CD8-positive, alpha-beta memory T cell (primary cell): ENCODE measurements around the gene ARAF. TPM values are rescaled to one million over a fixed set of nuclear protein-coding genes. Genes with fewer than 3 reads are reported as not detected.

Source experiments
- CTCF ChIA-PET: fragments of 350-600 bp; sonication (Branson Sonifier 250); formaldehyde crosslinking; loops from one replicate; lab custom pipeline; 2021; ENCODE audit warnings: antibody characterized with exemption; lab: Charles Lee
- POLR2A ChIA-PET: fragments of 350-600 bp; sonication (Branson Sonifier 250); formaldehyde crosslinking; loops from one replicate; lab custom pipeline; 2021; ENCODE audit warnings: antibody characterized with exemption; lab: Charles Lee
- DNase-seq, 5 donors: peaks; one replicate each; pipeline versions ENCODE4 v3.0.0 to v3.0.0-alpha.2; 2020 to 2022; ENCODE audit warnings: mixed read lengths in 1 of 5
- H3K27ac ChIP-seq: one replicate; pipeline ENCODE4 v1.7.0; 2013; ENCODE audit warnings: low read depth, mild to moderate bottlenecking, low read length, moderate library complexity
- H3K27me3 ChIP-seq: 2 replicates; pipeline ENCODE4 v1.7.0; 2013; ENCODE audit warnings: low read length, mild to moderate bottlenecking; ENCODE audit not compliant: insufficient read depth, poor library complexity, severe bottlenecking
- H3K36me3 ChIP-seq: 2 replicates; pipeline ENCODE4 v1.7.0; 2013; ENCODE audit warnings: mild to moderate bottlenecking, low read length, moderate library complexity; ENCODE audit not compliant: insufficient read depth
- H3K4me1 ChIP-seq: 2 replicates; pipeline ENCODE4 v1.7.0; 2013; ENCODE audit warnings: mild to moderate bottlenecking, low read length, moderate library complexity; ENCODE audit not compliant: insufficient read depth
- H3K4me3 ChIP-seq: 2 replicates; pipeline ENCODE4 v1.7.0; 2013; ENCODE audit warnings: mild to moderate bottlenecking, low read length
- H3K9me3 ChIP-seq: 2 replicates; pipeline ENCODE4 v1.7.0; 2013; ENCODE audit warnings: mild to moderate bottlenecking, low read length
- H3K27ac Mint-ChIP-seq, 8 donors: one replicate each; pipeline ENCODE4 v1.8.0; 2020 to 2021; ENCODE audit warnings: mixed read lengths in 8 of 8, mild to moderate bottlenecking in 6 of 8, inconsistent platforms in 3 of 8, moderate library complexity in 3 of 8
- H3K27me3 Mint-ChIP-seq, 2 donors: one replicate each; pipeline ENCODE4 v1.8.0; 2020 to 2021; ENCODE audit warnings: mixed read lengths in 2 of 2, mild to moderate bottlenecking in 1 of 2, moderate library complexity in 1 of 2
- H3K36me3 Mint-ChIP-seq, 3 donors: one replicate each; pipeline ENCODE4 v1.8.0; 2020 to 2021; ENCODE audit warnings: mixed read lengths in 3 of 3, inconsistent platforms in 1 of 3, mild to moderate bottlenecking in 1 of 3
- H3K4me1 Mint-ChIP-seq, 3 donors: one replicate each; pipeline ENCODE4 v1.8.0; 2020 to 2021; ENCODE audit warnings: mixed read lengths in 3 of 3, inconsistent platforms in 1 of 3, mild to moderate bottlenecking in 1 of 3
- H3K4me3 Mint-ChIP-seq, 7 donors: one replicate each; pipeline ENCODE4 v1.8.0; 2020 to 2021; ENCODE audit warnings: mixed read lengths in 7 of 7, mild to moderate bottlenecking in 6 of 7, moderate library complexity in 4 of 7, inconsistent platforms in 2 of 7
- H3K9me3 Mint-ChIP-seq, 5 donors: one replicate each; pipeline ENCODE4 v1.8.0; 2020 to 2022; ENCODE audit warnings: mixed read lengths in 5 of 5, mild to moderate bottlenecking in 3 of 5, moderate library complexity in 2 of 5, inconsistent platforms in 1 of 5
- polyA plus RNA-seq: library from polyadenylated mRNA; unstranded; fragments of 300-500 nt; fragmentation: Illumina TruSeq; gene quantifications from one replicate; pipeline ENCODE4 v1.2.3, GENCODE V29; 2021
- total RNA-seq, 2 experiments: library from RNA; stranded (reverse); gene quantifications; one replicate each; pipeline ENCODE4 v1.2.3, GENCODE V29; 2021

The ARAF gene
- total and polyA plus RNA-seq, 3 experiments from 2014 or later, result 85.0 to 99.4 (median 88.6) TPM

DNA sequence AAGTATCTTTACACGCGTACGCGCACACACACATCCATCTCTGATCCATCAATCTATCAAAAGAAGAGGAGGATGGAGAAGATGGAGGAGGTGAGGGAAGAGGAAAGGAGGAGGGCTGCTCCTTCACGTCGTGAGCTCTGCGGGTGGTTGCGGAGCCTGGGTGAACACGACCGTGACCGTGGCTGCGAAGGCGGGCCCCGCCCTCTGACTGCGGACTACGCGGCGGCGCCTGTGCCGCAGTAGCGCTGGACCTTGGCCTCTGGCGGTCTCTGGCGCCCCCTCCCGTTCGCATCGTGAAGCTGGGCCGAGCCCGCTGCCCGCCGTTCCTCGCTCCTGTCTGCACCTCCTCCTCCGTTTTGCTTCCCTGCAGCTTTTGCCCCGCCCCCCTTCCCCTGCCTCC is 37.7 kb upstream of the ARAF start:
- ChIA-PET CTCF (interaction anchor here (0.6 to 2.1 kb wide), 21 partner anchors 9 to 337 kb away, joined by 3 to 8 read pairs (median 4); no protein-coding TSS in a partner anchor), POLR2A (interaction anchor here (0.6 kb wide), 1 partner anchor 945 kb away, joined by 3 read pairs; no protein-coding TSS in a partner anchor)
- peak overlapping the region in 5 of 8 donors; percentile 37 to 83 (median 58) for H3K27ac Mint-ChIP-seq
- peaks cover 0 to 6% (median 0%) of the 10 kb centered on the region in 3 donors for H3K36me3 Mint-ChIP-seq
- H3K4me3 Mint-ChIP-seq, result peak overlapping the region; percentile 55 to 86 (median 69)
- peak overlapping the region; percentile 45 for H3K4me3 ChIP-seq
- peak; percentile 65 to 79 (median 72) for DNase-seq
- peaks cover 0 to 3% (median 3%) of the 10 kb centered on the region in 3 donors for H3K4me1 Mint-ChIP-seq
- peaks cover 0 to 7% (median 0%) of the 10 kb centered on the region in 5 donors for H3K9me3 Mint-ChIP-seq
- no peaks in the 10 kb centered on the region for H3K27me3 ChIP-seq
- H3K36me3 ChIP-seq, result no peaks in the 10 kb centered on the region
- H3K27me3 Mint-ChIP-seq, result peaks cover 0 to 10% of the 10 kb centered on the region in 2 donors
- no peaks in the 10 kb centered on the region for H3K4me1 ChIP-seq
- no peak overlapping the region for H3K27ac ChIP-seq
- no peaks in the 10 kb centered on the region for H3K9me3 ChIP-seq

DNA sequence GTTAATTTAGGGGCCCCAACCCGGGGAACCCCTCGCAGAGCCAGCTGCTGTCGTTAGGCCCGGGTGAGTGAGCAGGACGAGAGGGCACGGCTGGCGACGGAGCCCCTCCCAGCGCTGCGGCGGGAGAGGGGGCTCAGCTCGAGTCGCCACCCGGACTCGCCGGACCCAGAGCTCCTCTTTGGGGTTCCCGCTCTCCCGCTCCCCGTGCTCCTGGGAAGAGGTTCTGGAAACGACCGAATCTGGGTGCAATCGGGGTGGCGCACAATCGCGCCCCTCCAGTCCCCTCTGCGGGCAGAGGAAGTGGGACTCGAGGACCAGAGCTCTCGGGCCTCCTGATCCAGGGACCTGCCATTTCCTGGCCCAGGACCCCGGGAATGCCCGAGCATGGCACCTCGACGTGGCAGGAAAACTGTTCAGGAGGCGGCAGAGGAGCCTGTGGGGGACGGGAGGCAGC is 37.3 kb upstream of the ARAF start:
- Histone ChIP-seq H3K4me3 (no peak overlapping the region), H3K27ac (no peak overlapping the region), H3K4me1 (no peaks in the 10 kb centered on the region)

DNA sequence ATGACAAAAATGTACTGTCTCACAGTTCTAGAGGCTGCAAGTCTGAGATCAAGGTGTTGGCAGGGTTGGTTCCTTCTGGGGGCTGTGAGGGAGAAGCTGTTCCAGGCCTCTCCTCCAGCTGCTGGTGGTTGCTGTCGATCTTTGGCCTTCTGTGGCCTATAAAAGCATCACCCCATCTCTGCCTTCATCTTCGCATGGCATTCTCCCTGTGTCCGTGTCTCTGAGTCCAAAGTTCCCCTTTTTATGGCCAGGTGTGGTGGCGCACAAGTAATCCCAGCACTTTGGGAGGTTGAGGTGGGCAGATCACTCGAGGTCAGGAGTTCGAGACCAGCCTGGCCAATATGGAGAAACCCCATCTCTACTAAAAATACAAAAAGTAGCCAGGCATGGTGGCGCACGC is 31.5 kb upstream of the ARAF start:
- POLR2A ChIA-PET, result no interaction called here
- H3K4me3 Mint-ChIP-seq, result no peak overlapping the region
- no peak overlapping the region for H3K27ac ChIP-seq
- peaks cover 0 to 1% (median 0%) of the 10 kb centered on the region in 5 donors for H3K9me3 Mint-ChIP-seq
- no peaks in the 10 kb centered on the region for H3K36me3 ChIP-seq
- no peaks in the 10 kb centered on the region for H3K27me3 ChIP-seq
- CTCF ChIA-PET, result no interaction called here
- no peaks in the 10 kb centered on the region for H3K4me1 Mint-ChIP-seq
- no peak overlapping the region for H3K4me3 ChIP-seq
- no peaks in the 10 kb centered on the region for H3K36me3 Mint-ChIP-seq
- H3K27me3 Mint-ChIP-seq, result peaks cover 0 to 11% of the 10 kb centered on the region in 2 donors
- no peaks in the 10 kb centered on the region for H3K4me1 ChIP-seq
- no peak overlapping the region for H3K27ac Mint-ChIP-seq
- DNase-seq, result no peak
- no peaks in the 10 kb centered on the region for H3K9me3 ChIP-seq

More for the DNA sequence above, 37.3 kb upstream of the ARAF start:
- peaks cover 0 to 6% (median 0%) of the 10 kb centered on the region in 3 donors for H3K36me3 Mint-ChIP-seq
- ChIA-PET CTCF (interaction anchor here (0.6 to 2.1 kb wide), 22 partner anchors 9 to 337 kb away, joined by 3 to 8 read pairs (median 4); no protein-coding TSS in a partner anchor), POLR2A (interaction anchor here (0.6 kb wide), 1 partner anchor 945 kb away, joined by 3 read pairs; no protein-coding TSS in a partner anchor)
- H3K27ac Mint-ChIP-seq, result no peak overlapping the region
- peak overlapping the region; percentile 50 to 89 (median 68) for H3K4me3 Mint-ChIP-seq
- H3K27me3 ChIP-seq, result no peaks in the 10 kb centered on the region
- no peaks in the 10 kb centered on the region for H3K9me3 ChIP-seq
- H3K4me1 Mint-ChIP-seq, result peaks cover 0 to 3% (median 3%) of the 10 kb centered on the region in 3 donors
- peaks cover 0 to 7% (median 0%) of the 10 kb centered on the region in 5 donors for H3K9me3 Mint-ChIP-seq
- peaks cover 0 to 9% of the 10 kb centered on the region in 2 donors for H3K27me3 Mint-ChIP-seq
- H3K36me3 ChIP-seq, result no peaks in the 10 kb centered on the region
- no peak for DNase-seq

DNA sequence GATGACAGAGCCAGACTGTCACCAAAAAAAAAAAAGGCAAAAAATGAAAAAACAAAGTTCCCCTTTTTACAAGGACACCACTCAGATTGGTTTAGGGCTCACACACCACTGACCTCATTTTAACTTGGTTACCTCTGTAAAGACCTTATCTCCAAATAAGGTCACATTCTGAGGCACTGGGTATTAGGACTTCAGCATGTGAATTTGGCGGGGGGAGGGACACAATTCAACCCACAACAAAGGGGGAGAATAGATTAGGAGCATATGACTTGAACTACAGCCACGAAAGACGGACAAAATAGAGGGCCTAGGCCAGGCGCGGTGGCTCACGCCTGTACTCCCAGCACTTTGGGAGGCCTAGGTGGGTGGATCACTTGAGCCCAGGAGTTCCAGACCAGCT is 31.0 kb upstream of the ARAF start:
- Histone ChIP-seq H3K9me3 (no peaks in the 10 kb centered on the region), H3K27ac (no peak overlapping the region), H3K4me1 (no peaks in the 10 kb centered on the region), H3K4me3 (no peak overlapping the region), H3K36me3 (no peaks in the 10 kb centered on the region), H3K27me3 (no peaks in the 10 kb centered on the region)
- Mint-ChIP-seq H3K27ac (no peak overlapping the region), H3K4me1 (no peaks in the 10 kb centered on the region), H3K9me3 (peaks cover 0 to 1% (median 0%) of the 10 kb centered on the region in 5 donors), H3K27me3 (peaks cover 0 to 9% of the 10 kb centered on the region in 2 donors), H3K4me3 (no peak overlapping the region), H3K36me3 (no peaks in the 10 kb centered on the region)
- ChIA-PET POLR2A (no interaction called here), CTCF (no interaction called here)
- no peak for DNase-seq

DNA sequence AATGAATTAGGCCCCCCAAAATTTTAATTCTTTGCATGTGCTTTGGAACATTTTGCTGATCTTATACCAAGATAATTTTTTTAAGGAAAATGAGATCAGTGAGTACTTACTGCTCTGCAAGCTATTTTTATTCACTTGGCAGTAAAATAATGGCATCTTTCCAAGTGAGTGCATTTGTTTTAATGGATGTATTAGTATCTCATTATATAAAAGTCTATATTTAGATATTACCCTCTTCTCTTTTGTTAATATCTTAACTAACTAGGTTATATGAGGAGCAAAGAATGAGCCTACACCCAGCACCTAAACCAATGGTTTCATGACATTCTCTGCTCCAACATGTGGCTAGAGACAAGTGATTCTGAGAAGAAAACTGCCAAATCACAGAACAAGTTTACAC is 21.1 kb upstream of the ARAF start:
- no peak overlapping the region for H3K4me3 Mint-ChIP-seq
- ChIA-PET CTCF (no interaction called here), POLR2A (no interaction called here)
- no peaks in the 10 kb centered on the region for H3K4me1 ChIP-seq
- no peak overlapping the region for H3K4me3 ChIP-seq
- H3K27ac Mint-ChIP-seq, result no peak overlapping the region
- H3K9me3 Mint-ChIP-seq, result no peaks in the 10 kb centered on the region
- no peak for DNase-seq
- H3K36me3 Mint-ChIP-seq, result no peaks in the 10 kb centered on the region
- H3K9me3 ChIP-seq, result no peaks in the 10 kb centered on the region
- no peaks in the 10 kb centered on the region for H3K36me3 ChIP-seq
- no peak overlapping the region for H3K27ac ChIP-seq
- H3K27me3 ChIP-seq, result no peaks in the 10 kb centered on the region
- no peaks in the 10 kb centered on the region for H3K4me1 Mint-ChIP-seq
- peaks cover 2 to 11% of the 10 kb centered on the region in 2 donors for H3K27me3 Mint-ChIP-seq

DNA sequence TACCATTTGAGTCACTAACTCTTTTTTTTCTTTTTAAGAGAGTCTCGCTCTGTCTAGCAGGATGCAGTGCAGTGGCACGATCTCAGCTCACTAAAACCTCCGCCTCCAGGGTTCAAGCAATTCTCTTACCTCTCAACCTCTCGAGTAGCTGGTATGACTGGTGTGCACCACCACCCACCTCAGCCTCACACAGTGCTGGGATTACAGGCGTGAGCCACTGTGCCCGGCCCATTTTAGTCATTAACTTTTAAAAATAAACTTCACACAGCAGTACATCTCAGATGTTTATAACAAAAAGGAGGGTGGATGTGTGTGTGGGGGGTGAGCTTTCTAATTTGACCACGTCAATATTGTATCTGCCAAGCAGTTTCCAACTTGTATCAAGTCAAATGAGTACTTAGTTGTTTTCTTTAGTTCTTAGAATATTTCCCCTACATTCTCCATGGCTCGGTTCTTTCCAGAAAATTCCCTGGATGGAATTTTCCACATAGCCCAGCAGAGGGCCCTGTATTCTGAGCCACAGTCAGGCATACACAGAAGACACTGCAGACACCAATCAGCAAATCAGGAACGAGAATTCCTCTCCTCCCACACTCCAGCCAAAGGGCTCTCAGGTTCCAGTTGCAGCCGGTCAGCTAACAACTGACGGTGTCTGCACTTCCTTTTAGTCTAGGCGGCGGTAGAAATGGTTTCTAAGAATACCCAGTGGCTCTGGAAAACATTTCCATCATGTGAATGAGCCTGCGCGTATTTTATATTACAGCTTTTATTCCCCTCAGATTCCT is 20.1 kb upstream of the ARAF start:
- no peak overlapping the region for H3K27ac ChIP-seq
- no peak overlapping the region for H3K4me3 Mint-ChIP-seq
- no peaks in the 10 kb centered on the region for H3K36me3 Mint-ChIP-seq

DNA sequence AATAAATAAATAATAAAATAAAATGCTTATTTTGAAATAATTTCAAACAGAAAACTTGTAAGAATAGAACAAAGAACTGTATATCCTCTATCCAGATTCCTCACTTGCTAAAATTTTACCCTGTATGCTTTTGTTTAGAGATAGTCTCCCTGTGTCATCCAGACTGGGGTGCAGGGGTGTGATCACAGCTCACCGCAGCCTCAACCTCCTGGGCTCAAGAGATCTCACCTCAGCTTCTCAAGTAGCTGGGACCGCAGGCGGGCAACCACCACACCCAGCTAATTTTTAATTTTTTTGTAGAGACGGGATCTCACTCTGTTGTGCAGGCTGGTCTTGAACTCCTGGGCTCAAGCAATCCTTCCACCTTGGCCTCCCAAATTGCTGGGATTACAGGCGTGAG is 17.5 kb upstream of the ARAF start:
- Mint-ChIP-seq H3K9me3 (no peaks in the 10 kb centered on the region), H3K36me3 (no peaks in the 10 kb centered on the region), H3K4me3 (no peak overlapping the region), H3K4me1 (no peaks in the 10 kb centered on the region), H3K27ac (peak overlapping the region in 1 of 8 donors; percentile 73), H3K27me3 (peaks cover 2 to 11% of the 10 kb centered on the region in 2 donors)
- CTCF ChIA-PET, result no interaction called here
- Histone ChIP-seq H3K4me1 (no peaks in the 10 kb centered on the region), H3K27me3 (no peaks in the 10 kb centered on the region), H3K4me3 (no peak overlapping the region), H3K27ac (no peak overlapping the region), H3K36me3 (no peaks in the 10 kb centered on the region), H3K9me3 (no peaks in the 10 kb centered on the region)
- no peak for DNase-seq
- POLR2A ChIA-PET, result no interaction called here

More for the DNA sequence above, 20.1 kb upstream of the ARAF start:
- H3K9me3 Mint-ChIP-seq, result no peaks in the 10 kb centered on the region
- H3K4me1 ChIP-seq, result no peaks in the 10 kb centered on the region
- CTCF ChIA-PET, result no interaction called here
- H3K36me3 ChIP-seq, result no peaks in the 10 kb centered on the region
- H3K27ac Mint-ChIP-seq, result no peak overlapping the region
- H3K27me3 Mint-ChIP-seq, result peaks cover 2 to 11% of the 10 kb centered on the region in 2 donors
- no peak overlapping the region for H3K4me3 ChIP-seq
- H3K9me3 ChIP-seq, result no peaks in the 10 kb centered on the region
- no peaks in the 10 kb centered on the region for H3K27me3 ChIP-seq
- POLR2A ChIA-PET, result no interaction called here
- no peak for DNase-seq
- H3K4me1 Mint-ChIP-seq, result no peaks in the 10 kb centered on the region
